Measurements from ENCODE around the gene CNOT8. TPM values are rescaled to one million over a fixed set of nuclear protein-coding genes. Genes with fewer than 3 reads are reported as not detected.

The CNOT8 gene
- total RNA-seq: 100 to 1,000 TPM in 1 of 4 donors, 10 to 100 TPM in 3; 70.3 to 123 (median 88.6) TPM

DNA sequence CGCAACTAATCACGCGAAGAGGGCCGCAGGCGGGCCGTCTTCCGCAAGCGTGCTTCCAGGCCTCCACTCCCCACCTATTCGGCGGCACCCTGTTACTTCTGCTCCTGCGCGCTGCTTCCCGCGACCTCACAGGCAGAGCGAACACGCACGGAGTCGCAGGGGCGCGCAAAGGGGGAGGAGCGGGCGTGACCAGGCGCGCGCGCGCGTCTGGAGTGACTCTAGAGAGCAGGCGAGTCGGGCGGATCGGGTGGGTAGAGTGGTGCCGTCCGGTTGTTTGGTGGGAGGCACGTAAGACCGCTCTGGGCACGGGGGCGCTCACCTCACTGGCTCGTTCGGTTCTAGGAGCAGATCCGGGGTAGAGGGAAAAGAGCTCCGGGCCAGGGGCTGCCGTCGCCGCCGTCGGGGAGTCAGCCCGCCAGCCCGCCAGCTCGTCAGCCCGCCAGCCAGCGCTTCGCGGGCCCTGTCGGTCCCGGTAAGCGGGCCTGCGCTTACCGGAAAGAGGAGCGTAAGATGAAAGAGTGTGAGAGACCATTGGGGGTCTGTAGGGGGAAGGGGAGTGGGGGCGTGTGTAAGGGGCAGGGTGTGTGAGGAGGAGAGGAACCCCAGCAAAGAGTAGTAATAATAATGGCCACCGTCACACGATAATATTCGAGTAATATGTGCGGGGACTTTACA is at the start of gene CNOT8:
TSS of gene CNOT8 (plus strand) at position 331 of the 675 bp plus-strand sequence. CDS start 4,652 bp downstream, outside the sequence.
- intact Hi-C loops (cut with DNase I): loop anchor here (10.0 kb wide), 1 partner anchor 104 kb away; the partner anchor contains the start of gene LARP1
- Histone ChIP-seq H3K4me1 (peaks cover 23 to 43% of the 10 kb centered on the region in 2 donors), H3K4me3 (replicated peaks in 1 of 3) (peak within 1 kb of the TSS; percentile 35 to 77 (median 71)), H3K27ac (peak within 1 kb of the TSS; percentile 98 to 100 (median 99)), H3K9me3 (no peaks in the 10 kb centered on the region), H3K36me3 (no peaks in the 10 kb centered on the region), H3K27me3 (no peaks in the 10 kb centered on the region)
- peak; percentile 99 for DNase-seq
- WGBS, 2 donors: 0% methylated on average over 38 to 49 of the region's 65 CpGs
- no peak for TF ChIP-seq CTCF (IDR thresholded peaks at IDR 0.05)
- TF ChIP-seq POLR2A (IDR thresholded peaks at IDR 0.05): peak; percentile 86 to 93

- 86 to 88% methylated on average over 7 of the region's 7 CpGs for WGBS, 2 donors
- intact Hi-C loops (cut with DNase I): loop anchor here (5.0 kb wide), 1 partner anchor 164 kb away; no protein-coding TSS in a partner anchor
Observed at GRCh38 chr5:154811239-154811638, 47.2 kb upstream of the CNOT8 start.

DNA sequence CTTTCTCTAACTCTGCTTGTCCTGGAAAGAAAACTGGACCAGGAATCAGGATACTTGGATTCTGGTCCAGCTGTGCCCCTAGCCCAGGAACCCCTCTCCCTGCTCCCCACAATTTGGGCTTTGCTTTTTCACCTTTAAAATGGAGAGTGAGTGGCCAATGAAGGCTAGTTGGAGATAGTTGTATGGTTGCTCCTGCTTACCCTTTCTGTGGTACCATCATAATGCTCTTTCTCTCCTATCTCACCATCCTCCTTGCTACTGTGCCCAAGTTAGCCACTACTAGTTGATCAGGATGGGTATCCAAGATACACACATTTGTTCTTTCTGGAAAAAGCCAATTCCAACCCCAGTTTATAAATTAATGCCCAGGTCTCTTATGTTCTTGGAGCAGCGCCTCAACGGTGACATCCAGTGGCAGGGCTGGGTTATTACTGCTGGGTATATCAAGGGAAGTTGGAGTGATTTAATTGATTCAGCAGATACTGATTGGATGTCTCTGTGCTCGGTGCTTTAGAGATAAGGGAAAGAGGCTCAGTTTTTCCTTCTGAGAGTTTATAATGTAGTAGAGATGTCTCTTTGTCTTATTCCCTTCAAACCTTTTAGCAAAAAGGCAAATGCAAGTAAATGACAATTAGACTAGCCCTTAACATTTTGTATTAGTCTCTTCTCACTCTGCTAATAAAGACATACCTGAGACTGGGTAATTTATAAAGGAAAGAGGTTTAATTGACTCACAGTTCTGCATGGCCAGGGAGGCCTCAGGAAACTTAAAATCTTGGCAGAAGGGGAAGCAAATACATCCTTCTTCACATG is 46.6 kb upstream of the CNOT8 start:
- Histone ChIP-seq H3K4me1 (no peaks in the 10 kb centered on the region), H3K4me3 (replicated peaks in 1 of 3) (no peak overlapping the region), H3K27ac (peak overlapping the region in 1 of 3 donors; percentile 5), H3K27me3 (no peaks in the 10 kb centered on the region), H3K36me3 (peaks cover 57 to 80% of the 10 kb centered on the region in 2 donors), H3K9me3 (no peaks in the 10 kb centered on the region)
- WGBS, 2 donors: 50 to 54% methylated on average over 3 of the region's 3 CpGs
- intact Hi-C loops (cut with DNase I): loop anchor here (5.0 kb wide), 1 partner anchor 165 kb away; no protein-coding TSS in a partner anchor
- TF ChIP-seq POLR2A (IDR thresholded peaks at IDR 0.05): peak in 1 of 2 donors; percentile 7
- TF ChIP-seq CTCF (IDR thresholded peaks at IDR 0.05): peak; percentile 81 to 95 (median 88)
- DNase-seq: peak; percentile 64 to 68

More at GRCh38 chr5:154811239-154811638, 47.2 kb upstream of the CNOT8 start:
- no peaks in the 10 kb centered on the region for H3K4me1 ChIP-seq
- TF ChIP-seq POLR2A (IDR thresholded peaks at IDR 0.05) (no peak), CTCF (IDR thresholded peaks at IDR 0.05) (no peak)
- H3K27ac ChIP-seq: peak overlapping the region in 1 of 3 donors; percentile 5
- peaks cover 60 to 79% of the 10 kb centered on the region in 2 donors for H3K36me3 ChIP-seq
- no peak overlapping the region for H3K4me3 ChIP-seq (replicated peaks in 1 of 3)
- DNase-seq: no peak
- no peaks in the 10 kb centered on the region for H3K27me3 ChIP-seq
- H3K9me3 ChIP-seq: no peaks in the 10 kb centered on the region

GRCh38 chr5:154813158-154813557 is 45.3 kb upstream of the CNOT8 start:
- intact Hi-C loops (cut with DNase I): loop anchor here (5.0 kb wide), 1 partner anchor 166 kb away; no protein-coding TSS in a partner anchor
- peaks cover 57 to 86% of the 10 kb centered on the region in 2 donors for H3K36me3 ChIP-seq

More at GRCh38 chr5:154813158-154813557, 45.3 kb upstream of the CNOT8 start:
- no peak overlapping the region for H3K27ac ChIP-seq
- H3K4me3 ChIP-seq (replicated peaks in 1 of 3): no peak overlapping the region
- no peaks in the 10 kb centered on the region for H3K9me3 ChIP-seq
- 78 to 83% methylated on average over 4 of the region's 4 CpGs for WGBS, 2 donors
- no peaks in the 10 kb centered on the region for H3K4me1 ChIP-seq
- no peaks in the 10 kb centered on the region for H3K27me3 ChIP-seq
- TF ChIP-seq CTCF (IDR thresholded peaks at IDR 0.05) (no peak), POLR2A (IDR thresholded peaks at IDR 0.05) (no peak)
- no peak for DNase-seq
